HL-60 (cell line): Measurements from ENCODE around the gene MLLT3.

ENCODE experiments used
- CTCF ChIP-seq: IDR thresholded peaks from one replicate; pipeline ENCODE4 v1.5.1; 2011; ENCODE audit warnings: low read length, control low read depth, inconsistent platforms; ENCODE audit not compliant: insufficient read depth
- POLR2AphosphoS5 ChIP-seq: IDR thresholded peaks from 2 replicates; pipeline ENCODE4 v1.6.1; 2012; ENCODE audit warnings: low read depth
- SPI1 ChIP-seq: IDR thresholded peaks from 2 replicates; pipeline ENCODE4 v1.6.1; 2012; ENCODE audit warnings: low read depth, mild to moderate bottlenecking, borderline replicate concordance
- TF ChIP-seq, protein P1 (sequence below): IDR thresholded peaks from 2 replicates; pipeline ENCODE4 v1.6.1; 2012; ENCODE audit warnings: low read depth; ENCODE audit not compliant: insufficient replicate concordance

- no peak for TF ChIP-seq CTCF
- TF ChIP-seq POLR2AphosphoS5 = no peak
- TF ChIP-seq, protein P1, sequence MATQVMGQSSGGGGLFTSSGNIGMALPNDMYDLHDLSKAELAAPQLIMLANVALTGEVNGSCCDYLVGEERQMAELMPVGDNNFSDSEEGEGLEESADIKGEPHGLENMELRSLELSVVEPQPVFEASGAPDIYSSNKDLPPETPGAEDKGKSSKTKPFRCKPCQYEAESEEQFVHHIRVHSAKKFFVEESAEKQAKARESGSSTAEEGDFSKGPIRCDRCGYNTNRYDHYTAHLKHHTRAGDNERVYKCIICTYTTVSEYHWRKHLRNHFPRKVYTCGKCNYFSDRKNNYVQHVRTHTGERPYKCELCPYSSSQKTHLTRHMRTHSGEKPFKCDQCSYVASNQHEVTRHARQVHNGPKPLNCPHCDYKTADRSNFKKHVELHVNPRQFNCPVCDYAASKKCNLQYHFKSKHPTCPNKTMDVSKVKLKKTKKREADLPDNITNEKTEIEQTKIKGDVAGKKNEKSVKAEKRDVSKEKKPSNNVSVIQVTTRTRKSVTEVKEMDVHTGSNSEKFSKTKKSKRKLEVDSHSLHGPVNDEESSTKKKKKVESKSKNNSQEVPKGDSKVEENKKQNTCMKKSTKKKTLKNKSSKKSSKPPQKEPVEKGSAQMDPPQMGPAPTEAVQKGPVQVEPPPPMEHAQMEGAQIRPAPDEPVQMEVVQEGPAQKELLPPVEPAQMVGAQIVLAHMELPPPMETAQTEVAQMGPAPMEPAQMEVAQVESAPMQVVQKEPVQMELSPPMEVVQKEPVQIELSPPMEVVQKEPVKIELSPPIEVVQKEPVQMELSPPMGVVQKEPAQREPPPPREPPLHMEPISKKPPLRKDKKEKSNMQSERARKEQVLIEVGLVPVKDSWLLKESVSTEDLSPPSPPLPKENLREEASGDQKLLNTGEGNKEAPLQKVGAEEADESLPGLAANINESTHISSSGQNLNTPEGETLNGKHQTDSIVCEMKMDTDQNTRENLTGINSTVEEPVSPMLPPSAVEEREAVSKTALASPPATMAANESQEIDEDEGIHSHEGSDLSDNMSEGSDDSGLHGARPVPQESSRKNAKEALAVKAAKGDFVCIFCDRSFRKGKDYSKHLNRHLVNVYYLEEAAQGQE = no peak
- no peak for TF ChIP-seq SPI1
Measured at GRCh38 chr9:20307621-20308020, 314.7 kb downstream of the MLLT3 start.
